Activated CD8-positive, alpha-beta memory T cell treated with anti-CD3 and anti-CD28 coated beads for 24 hours (primary cell): ENCODE measurements around the gene USF1.
"Not testable (repeated sequence)": the region's sequence is repeated elsewhere in the genome, so short reads cannot be mapped to it uniquely, and the experiment has no call there.

ENCODE experiments used
- DNase-seq: peaks from one replicate; pipeline ENCODE4 v3.0.0-alpha.2; 2020

Gene USF1

DNA sequence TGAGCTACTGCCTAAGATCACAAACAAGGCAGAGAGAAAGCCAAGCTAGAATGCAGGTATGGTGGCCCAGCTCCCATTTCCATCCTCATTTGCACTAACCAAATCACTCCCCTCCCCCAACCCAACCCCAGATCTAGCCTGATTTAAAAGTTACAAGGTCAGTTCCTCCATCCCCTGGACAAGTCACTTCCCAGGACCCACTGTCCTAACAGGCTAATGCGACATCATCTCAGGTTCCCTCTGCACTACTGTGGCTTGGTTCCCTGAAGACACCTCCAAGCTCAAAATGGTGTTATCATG, 27.2 kb downstream of the USF1 start:
- DNase-seq = no peak

DNA sequence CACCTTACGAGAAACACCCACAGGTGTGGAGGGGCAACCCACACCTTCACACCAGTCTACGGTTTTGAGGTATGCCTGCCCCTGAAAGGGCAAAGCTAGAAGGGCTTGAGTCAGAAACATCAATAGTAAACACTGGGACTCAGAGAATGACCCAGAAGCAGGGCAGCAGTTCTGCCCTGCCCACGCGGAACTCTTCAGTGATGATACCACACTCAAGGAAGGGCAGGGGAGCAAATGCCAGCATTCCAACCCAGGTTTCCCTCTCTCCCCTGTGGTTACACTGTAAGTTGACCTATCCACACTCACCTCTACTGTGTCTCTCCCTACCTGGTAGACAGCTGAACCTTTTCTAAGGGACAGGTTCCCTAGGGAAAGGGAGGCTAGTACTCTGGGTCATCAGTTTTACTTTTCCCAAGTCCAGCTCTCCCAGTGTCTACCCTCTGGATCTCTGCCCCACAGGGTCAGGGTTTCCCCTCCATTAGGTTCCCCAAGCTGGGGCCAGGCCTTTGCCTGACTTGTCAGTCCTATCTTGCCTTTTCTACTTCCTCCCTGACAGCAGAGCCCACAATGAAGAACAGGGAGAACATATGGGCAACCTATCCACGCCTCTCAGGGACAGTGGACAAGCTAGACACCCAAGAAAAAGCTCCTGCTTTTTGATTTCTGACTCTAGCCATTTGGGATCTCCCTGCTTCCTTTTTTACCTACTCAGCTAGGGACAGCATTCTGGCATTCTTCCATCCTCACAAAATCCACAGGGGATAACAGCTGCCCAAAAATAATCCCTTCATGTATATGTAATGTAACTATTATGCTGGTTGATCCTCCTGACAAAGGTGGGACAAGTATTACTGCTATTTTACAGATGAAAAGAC, 27.8 kb downstream of the USF1 start:
- DNase-seq = no peak

- DNase-seq = not testable (repeated sequence)
Observed at GRCh38 chr1:161017181-161017580, 28.6 kb downstream of the USF1 start.

DNA sequence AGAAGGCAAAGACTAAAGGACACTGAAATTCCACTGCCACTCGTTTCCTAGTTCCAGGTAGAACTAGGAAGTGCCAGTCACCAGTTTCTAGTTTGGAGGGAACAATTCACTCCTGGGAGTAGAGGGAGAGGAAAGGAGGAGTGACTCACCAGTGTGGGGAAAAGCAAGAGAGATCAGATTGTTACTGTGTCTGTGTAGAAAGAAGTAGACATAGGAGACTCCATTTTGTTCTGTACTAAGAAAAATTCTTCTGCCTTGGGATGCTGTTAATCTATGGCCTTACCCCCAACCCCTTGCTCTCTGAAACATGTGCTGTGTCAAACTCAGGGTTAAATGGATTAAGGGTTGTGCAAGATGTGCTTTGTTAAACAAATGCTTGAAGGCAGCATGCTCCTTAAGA, 29.1 kb downstream of the USF1 start:
- not testable (repeated sequence) for DNase-seq

GRCh38 chr1:161013488-161014230, 32.1 kb downstream of the USF1 start:
- peak; percentile 83 for DNase-seq

DNA sequence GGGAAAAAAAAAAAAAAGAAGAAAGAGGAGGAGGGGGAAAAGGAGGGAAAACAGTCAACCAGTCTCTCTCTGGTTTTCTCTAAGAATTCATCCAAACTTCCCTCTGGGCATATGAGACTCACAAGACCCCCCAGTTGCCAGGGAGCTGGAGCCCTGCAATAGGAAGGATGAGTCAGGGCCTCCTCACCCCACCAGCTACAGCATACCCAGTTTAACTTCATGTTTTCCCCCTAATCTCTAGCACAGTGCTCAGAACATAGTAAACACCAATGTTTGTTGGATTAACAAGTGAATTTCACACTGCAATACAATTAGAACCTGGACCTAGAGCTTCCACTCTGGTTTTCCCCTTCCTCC, 32.7 kb downstream of the USF1 start:
- no peak for DNase-seq

DNA sequence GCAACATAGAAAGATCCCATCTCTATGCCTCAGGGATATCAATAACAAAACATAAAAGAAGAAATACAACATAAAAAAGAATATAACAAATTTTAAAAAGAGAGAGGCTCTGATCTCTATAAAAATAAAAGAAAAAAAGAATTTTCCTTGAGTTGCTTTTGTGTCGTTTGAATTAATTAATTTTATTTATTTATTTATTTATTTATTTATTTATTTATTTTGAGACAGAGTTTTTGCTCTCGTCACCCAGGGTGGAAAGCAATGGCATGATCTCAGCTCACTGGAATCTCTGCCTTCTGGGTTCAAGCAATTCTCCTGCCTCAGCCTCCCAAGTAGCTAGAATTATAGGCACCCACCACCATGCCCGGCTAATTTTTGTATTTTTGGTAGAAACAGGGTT, 33.4 kb downstream of the USF1 start:
- no peak for DNase-seq

DNA sequence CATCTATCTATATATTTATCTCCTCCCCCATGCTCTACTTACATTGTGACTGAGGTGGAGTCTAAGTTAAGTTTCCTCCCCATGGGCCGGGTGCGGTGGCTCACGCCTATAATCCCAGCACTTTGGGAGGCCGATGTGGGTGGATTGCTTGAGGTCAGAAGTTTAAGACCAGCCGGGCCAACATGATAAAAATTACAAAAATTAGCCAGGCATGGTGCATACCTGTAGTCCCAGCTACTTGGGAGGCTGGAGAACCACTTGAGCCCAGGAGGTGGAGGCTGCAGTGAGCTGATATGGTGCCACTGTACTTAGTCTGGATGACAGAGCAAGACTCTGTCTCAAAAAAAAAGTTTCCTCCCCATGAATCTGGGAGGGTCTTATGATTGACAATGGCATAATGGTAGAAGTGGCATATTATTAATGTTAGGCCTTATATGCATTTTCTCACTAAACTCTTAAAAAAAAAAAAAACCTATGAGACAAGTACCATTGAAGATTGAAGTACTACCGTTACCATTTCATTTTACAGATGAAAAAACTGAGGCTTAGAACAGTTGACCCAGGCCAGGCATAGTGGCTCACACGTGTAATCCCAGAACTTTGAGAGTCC, 36.1 kb downstream of the USF1 start:
- DNase-seq = no peak

DNA sequence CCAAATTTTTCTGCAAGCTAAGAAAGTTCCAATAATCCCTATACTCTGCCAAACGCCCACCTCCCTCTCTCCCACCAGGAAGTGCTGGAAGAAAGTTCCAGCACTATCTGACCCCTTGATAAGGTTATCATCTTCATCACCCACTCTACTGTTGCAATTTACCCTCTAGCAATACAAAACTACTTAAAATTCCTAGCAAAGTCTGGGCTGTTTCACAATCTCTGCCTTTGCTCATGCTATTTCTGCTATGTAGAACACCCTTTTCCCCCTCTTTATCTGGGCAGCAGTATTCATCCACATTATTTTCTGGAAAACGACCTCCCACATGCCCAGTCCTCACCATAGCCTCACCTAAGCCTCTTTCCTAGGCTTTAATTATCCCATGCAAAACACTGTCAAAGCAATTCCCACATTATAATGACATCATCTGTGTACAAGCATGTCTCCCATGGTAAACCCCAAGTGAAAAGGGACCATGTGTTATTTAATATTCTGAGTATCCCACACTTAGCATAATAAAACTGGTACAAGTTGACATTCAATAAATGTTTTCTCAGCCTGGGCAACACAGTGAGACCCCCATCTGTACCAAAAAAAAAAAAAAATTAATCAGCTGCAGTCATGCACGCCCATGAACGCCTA, 36.8 kb downstream of the USF1 start:
- no peak for DNase-seq

DNA sequence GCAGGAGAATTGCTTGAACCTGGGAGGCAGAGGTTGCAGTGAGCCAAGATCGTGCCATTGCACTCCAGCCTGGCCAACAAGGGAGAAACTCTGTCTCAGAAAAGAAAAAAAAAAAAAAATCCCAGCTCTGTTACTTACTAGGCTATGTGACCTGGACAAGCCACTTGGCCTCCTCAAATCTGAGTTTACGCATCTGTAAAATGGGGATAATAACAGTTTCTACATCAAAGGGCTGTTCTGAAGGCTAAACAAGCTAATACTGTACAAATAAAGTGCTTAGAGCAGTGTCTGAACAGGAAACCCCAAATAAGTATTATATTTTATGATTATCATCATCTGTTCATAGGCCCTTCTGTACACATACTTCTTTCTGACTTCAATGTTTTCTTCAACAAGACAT, 38.4 kb downstream of the USF1 start:
- DNase-seq = no peak

GRCh38 chr1:161006563-161006962, 39.2 kb downstream of the USF1 start:
- DNase-seq = no peak

GRCh38 chr1:161001525-161001924, 44.3 kb downstream of the USF1 start:
- no peak for DNase-seq

DNA sequence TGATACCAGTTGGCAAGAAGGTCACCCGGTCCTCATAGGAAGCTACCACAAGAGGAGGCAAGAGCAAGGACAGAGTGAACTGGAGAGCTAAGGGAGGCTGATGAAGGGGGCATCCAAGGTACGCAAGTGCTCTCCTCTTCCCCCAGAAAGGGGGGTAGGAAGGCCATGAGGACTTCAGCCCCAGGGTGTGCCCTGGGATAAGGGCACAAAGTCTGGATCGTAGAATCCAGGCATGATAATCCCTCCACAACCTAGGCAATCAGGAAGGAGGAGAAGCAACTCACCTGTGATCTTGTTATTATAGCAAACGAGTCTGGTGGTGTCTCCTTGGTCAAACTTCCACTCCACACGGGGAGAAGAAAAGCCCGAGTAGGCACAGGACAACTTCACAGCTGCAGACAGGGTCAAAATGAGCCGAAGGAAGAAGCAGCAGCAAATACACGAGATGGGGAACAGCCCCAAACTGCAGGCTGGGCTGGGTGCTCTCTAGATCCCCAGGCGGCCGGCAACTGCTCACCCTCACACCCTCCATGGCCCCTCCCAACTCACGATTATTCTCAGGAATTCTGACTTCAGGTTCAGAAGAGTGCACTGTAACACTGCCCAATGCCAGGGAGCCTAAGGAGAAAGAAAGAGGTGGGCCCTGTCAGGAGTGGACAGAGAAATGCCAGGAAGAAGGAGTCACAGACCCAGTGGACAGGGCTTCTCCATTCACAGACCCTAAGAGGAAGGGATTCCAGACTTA, 44.9 kb downstream of the USF1 start:
- DNase-seq = no peak

- no peak for DNase-seq
Observed at GRCh38 chr1:160999376-160999775, 46.4 kb downstream of the USF1 start.

GRCh38 chr1:160997323-160998038, 48.3 kb downstream of the USF1 start:
- peak; percentile 71 for DNase-seq

DNA sequence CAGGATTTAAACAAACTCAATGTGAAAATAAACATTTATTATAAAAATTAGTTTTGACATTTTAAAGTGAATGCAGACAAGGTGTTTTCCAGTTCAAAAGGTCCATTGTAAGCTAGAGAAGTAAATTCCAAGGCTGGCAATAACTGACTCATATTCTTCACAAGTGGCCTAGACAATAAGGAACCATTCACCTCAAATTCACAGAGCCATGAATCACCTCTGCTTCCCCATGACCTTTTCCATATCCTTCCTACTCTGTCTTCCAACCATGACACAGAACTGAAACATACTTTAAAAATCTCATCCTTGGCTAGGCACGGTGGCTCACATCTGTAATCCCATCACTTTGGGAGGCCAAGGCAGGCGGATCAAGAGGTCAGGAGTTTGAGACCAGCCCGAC, 49.6 kb downstream of the USF1 start:
- DNase-seq = no peak

GRCh38 chr1:160993544-160994193, 52.1 kb downstream of the USF1 start:
- DNase-seq = no peak

DNA sequence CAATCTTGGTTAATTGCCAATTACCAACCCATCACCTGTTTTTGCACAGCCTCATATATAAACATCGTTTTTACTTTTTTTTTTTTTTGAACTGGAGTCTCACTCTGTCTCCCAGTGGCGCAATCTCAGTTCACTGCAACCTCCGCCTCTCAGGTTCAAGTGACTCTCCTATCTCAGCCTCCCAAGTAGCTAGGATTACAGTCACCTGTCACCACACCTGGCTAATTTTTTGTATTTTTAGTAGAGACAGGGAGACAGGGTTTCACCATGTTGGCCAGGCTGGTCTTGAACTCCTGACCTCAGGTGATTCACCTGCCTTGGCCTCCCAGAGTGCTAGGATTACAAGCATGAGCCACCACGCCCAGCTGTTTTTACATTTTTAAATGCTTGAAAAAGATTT, 53.7 kb downstream of the USF1 start:
- not testable (repeated sequence) for DNase-seq
